PC-9 (cell line): ENCODE measurements around the gene RNF130. TPM values are rescaled to one million over a fixed set of nuclear protein-coding genes. Genes with fewer than 3 reads are reported as not detected.

Experiments used
- BruUV-seq: library from RNA; stranded (reverse); fragments of 400-500 nt; replicated peaks from 2 replicates; lab custom pipeline; 2021; lab: Mats Ljungman, UMichigan
- CTCF ChIA-PET: fragments of 300-600 bp; sonication (Branson Sonifier 250); formaldehyde crosslinking; loops from one replicate; lab custom pipeline; 2022; ENCODE audit warnings: antibody characterized with exemption; lab: Charles Lee
- POLR2A ChIA-PET: fragments of 300-600 bp; sonication (Branson Sonifier 250); formaldehyde crosslinking; loops from one replicate; lab custom pipeline; 2022; ENCODE audit warnings: antibody characterized with exemption; ENCODE audit not compliant: unreplicated experiment; lab: Charles Lee
- DNase-seq, 2 experiments: peaks; one replicate each; pipeline versions ENCODE4 v3.0.0 to v3.0.0-alpha.2; 2015 to 2022; ENCODE audit warnings: mixed read lengths in 1 of 2
- H2AFZ ChIP-seq: fragments of 200-600 bp; sonication (generic); 2 replicates; pipeline ENCODE4 v1.8.1; 2017; ENCODE audit warnings: antibody characterized with exemption
- H3F3A ChIP-seq: fragments of 200-600 bp; sonication (generic); 2 replicates; pipeline ENCODE4 v1.8.1; 2017; ENCODE audit warnings: antibody characterized with exemption, mild to moderate bottlenecking, low read depth; ENCODE audit not compliant: insufficient read depth
- H3K27ac ChIP-seq: fragments of 200-600 bp; sonication (generic); 2 replicates; pipeline ENCODE4 v1.6.1; 2016; ENCODE audit warnings: mixed run types
- H3K27me3 ChIP-seq: fragments of 200-600 bp; sonication (generic); 2 replicates; pipeline ENCODE4 v1.6.1; 2016; ENCODE audit warnings: low read depth, mixed run types; ENCODE audit not compliant: insufficient read depth
- H3K36me3 ChIP-seq: fragments of 200-600 bp; sonication (generic); 2 replicates; pipeline ENCODE4 v1.6.1; 2016; ENCODE audit warnings: low read depth, mixed run types
- H3K4me1 ChIP-seq: fragments of 200-600 bp; sonication (generic); replicated peaks from 2 replicates; pipeline ENCODE4 v1.6.1; 2016; ENCODE audit warnings: mixed run types; ENCODE audit not compliant: insufficient read depth
- H3K4me2 ChIP-seq: fragments of 200-600 bp; sonication (generic); 2 replicates; pipeline ENCODE4 v1.6.1; 2017; ENCODE audit warnings: mixed run types
- H3K4me3 ChIP-seq: fragments of 200-600 bp; sonication (generic); 2 replicates; pipeline ENCODE4 v1.6.1; 2016; ENCODE audit warnings: mixed run types
- H3K79me2 ChIP-seq: fragments of 200-600 bp; sonication (generic); 2 replicates; pipeline ENCODE4 v1.6.1; 2017; ENCODE audit warnings: low read depth, mixed run types
- H3K9me2 ChIP-seq: fragments of 200-600 bp; sonication (generic); 2 replicates; pipeline ENCODE4 v1.8.1; 2017; ENCODE audit warnings: mild to moderate bottlenecking; ENCODE audit not compliant: insufficient read depth
- H3K9me3 ChIP-seq: fragments of 200-600 bp; sonication (generic); 2 replicates; pipeline ENCODE4 v1.8.1; 2016; ENCODE audit warnings: low read depth; ENCODE audit not compliant: insufficient read depth
- H4K20me1 ChIP-seq: fragments of 200-600 bp; sonication (generic); 2 replicates; pipeline ENCODE4 v1.8.1; 2017; ENCODE audit not compliant: insufficient read depth
- EZH2 ChIP-seq: fragments of 200-600 bp; sonication (generic); IDR thresholded peaks from 2 replicates; pipeline ENCODE4 v1.8.0; 2017; ENCODE audit warnings: antibody characterized with exemption, low read depth
- intact Hi-C: fragments of 100-400 bp; cut with micrococcal nuclease; formaldehyde crosslinking; loops from one replicate; pipeline ENCODE4 v1.10.0; 2022; ENCODE audit not compliant: unreplicated experiment
- total RNA-seq: library from RNA; stranded (reverse); gene quantifications from 2 replicates; pipeline ENCODE4 v1.2.3, GENCODE V29; 2021
- TF ChIP-seq, protein P1 (sequence below): fragments of 200-600 bp; sonication (generic); conservative IDR thresholded peaks from 2 replicates; pipeline ENCODE4 v1.6.1; 2017; ENCODE audit warnings: mixed run types, antibody characterized with exemption, mild to moderate bottlenecking, moderate library complexity

RNF130 gene
- total RNA-seq, 1 experiment from 2014 or later = 49.6 TPM

DNA sequence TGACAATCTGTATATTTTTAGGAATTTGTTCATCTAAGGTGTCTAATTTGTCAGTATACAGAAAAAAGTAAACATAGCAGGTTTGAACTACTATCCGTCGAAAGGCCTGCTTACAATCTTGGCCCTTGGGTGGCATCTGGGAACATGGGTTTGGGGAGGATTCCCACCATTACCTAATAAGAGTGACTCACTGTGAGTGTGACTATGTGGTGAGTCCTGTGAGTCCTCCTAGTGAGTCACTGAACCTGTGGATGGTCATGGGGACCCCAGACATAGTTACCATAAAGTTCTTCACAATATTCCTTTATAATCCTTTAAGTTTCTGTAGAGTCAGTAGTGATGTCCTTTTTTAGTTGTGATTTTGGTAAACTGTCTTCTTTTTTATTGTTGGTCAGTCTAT is 37.0 kb downstream of the RNF130 start:
- Histone ChIP-seq H3K9me2 (no peaks in the 10 kb centered on the region), H3K27ac (no peak overlapping the region), H3K4me1 (no peaks in the 10 kb centered on the region), H2AFZ (no peak overlapping the region), H3K79me2 (no peaks in the 10 kb centered on the region), H3K9me3 (peaks cover 9% of the 10 kb centered on the region), H3K27me3 (no peaks in the 10 kb centered on the region), H4K20me1 (no peaks in the 10 kb centered on the region), H3K4me3 (no peak overlapping the region), H3K36me3 (peaks cover 5% of the 10 kb centered on the region; the same call in 1 of the 2 replicates), H3K4me2 (no peak overlapping the region), H3F3A (no peaks in the 10 kb centered on the region)
- intact Hi-C loops = no loop called here
- ChIA-PET CTCF (no interaction called here), POLR2A (no interaction called here)
- no TSS peak for BruUV-seq
- DNase-seq = no peak
- TF ChIP-seq, protein P1, sequence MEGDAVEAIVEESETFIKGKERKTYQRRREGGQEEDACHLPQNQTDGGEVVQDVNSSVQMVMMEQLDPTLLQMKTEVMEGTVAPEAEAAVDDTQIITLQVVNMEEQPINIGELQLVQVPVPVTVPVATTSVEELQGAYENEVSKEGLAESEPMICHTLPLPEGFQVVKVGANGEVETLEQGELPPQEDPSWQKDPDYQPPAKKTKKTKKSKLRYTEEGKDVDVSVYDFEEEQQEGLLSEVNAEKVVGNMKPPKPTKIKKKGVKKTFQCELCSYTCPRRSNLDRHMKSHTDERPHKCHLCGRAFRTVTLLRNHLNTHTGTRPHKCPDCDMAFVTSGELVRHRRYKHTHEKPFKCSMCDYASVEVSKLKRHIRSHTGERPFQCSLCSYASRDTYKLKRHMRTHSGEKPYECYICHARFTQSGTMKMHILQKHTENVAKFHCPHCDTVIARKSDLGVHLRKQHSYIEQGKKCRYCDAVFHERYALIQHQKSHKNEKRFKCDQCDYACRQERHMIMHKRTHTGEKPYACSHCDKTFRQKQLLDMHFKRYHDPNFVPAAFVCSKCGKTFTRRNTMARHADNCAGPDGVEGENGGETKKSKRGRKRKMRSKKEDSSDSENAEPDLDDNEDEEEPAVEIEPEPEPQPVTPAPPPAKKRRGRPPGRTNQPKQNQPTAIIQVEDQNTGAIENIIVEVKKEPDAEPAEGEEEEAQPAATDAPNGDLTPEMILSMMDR = no peak
- TF ChIP-seq EZH2 = no peak

DNA sequence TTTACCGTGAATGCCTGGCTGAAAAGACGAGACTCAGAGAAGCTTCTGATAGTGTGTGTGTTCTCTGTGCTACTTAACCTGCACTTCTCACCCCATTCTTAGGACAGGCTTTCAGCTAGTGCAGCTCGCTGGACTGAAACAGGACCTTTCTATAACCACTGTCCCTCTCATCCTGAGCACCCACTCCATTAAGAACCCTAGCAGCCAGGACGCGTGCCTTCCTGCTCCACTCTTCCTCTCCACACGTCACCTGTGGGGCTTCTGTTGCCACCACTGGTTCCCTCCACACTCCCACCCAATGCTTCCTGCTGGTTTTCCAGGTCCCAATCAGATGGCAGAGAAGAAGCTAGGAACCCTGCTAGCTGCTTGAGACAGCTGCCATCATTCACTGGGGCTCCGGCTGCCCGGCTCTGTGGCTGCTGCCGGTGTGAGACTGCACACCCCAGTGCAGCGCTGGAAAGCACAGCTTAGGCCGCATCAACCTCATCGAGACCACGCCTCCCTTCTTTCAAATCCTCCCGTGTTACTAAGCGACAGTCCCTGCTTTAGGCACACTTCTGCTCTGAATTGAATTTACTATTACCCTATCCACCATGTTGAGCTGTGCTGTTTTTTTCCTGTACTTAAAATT is 44.0 kb downstream of the RNF130 start:
- H4K20me1 ChIP-seq = no peaks in the 10 kb centered on the region
- CTCF ChIA-PET = no interaction called here
- H3K36me3 ChIP-seq = no peaks in the 10 kb centered on the region
- no peak overlapping the region for H2AFZ ChIP-seq
- POLR2A ChIA-PET = no interaction called here
- no peaks in the 10 kb centered on the region for H3K27me3 ChIP-seq
- H3F3A ChIP-seq = no peaks in the 10 kb centered on the region
- H3K79me2 ChIP-seq = no peaks in the 10 kb centered on the region
- H3K27ac ChIP-seq = no peak overlapping the region
- TF ChIP-seq EZH2 = no peak
- TF ChIP-seq, protein P1 = no peak
- no peak overlapping the region for H3K4me2 ChIP-seq
- H3K9me3 ChIP-seq = no peaks in the 10 kb centered on the region
- no peak overlapping the region for H3K4me3 ChIP-seq
- intact Hi-C loops = no loop called here
- DNase-seq = no peak
- no peaks in the 10 kb centered on the region for H3K9me2 ChIP-seq
- BruUV-seq = no TSS peak
- H3K4me1 ChIP-seq = no peaks in the 10 kb centered on the region

DNA sequence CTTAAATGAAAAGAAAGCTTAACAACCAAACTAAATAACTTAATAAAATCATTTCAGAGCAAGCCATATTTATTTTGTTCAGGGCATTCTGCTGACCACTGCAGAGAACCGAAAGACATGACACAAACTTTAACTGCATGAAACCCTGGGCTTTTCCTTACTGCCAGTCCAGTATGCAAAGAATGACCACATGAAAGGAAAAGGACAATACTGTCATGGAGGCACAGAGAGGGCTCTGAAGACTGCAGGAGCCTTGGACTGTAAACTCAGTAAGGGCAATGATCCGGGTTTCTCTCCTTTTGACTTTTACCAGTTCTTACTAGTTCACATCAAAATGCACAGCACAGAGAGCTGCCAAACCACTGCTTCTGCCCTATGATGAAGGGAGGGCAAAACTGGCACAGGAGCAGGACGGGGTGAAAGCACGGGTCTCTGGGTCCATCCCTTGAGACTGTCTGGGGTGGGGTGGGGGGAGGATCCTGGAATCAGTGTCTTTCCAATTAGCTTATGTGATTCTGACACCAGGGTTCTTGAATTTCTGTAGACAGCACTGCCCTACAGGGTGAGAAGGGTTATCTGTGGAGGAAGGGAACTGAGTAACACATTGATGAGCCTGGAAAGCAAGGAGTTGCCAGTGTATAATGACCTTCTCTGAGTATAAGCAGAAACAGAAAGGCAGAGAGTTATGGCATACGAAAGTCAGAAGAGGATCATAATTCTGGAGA is 44.7 kb downstream of the RNF130 start:
- Histone ChIP-seq H3K4me3 (no peak overlapping the region), H3K4me1 (no peaks in the 10 kb centered on the region), H4K20me1 (no peaks in the 10 kb centered on the region), H3K27me3 (no peaks in the 10 kb centered on the region), H3K4me2 (no peak overlapping the region), H3K9me3 (no peaks in the 10 kb centered on the region), H3K36me3 (no peaks in the 10 kb centered on the region), H3K27ac (no peak overlapping the region), H3F3A (no peaks in the 10 kb centered on the region), H3K9me2 (no peaks in the 10 kb centered on the region), H2AFZ (no peak overlapping the region), H3K79me2 (no peaks in the 10 kb centered on the region)
- ChIA-PET POLR2A (no interaction called here), CTCF (no interaction called here)
- intact Hi-C loops = no loop called here
- TF ChIP-seq EZH2 = no peak
- TF ChIP-seq, protein P1 = no peak
- no TSS peak for BruUV-seq
- no peak for DNase-seq
